H1 (cell line): ENCODE results near the gene MCF2L. TPM values are rescaled to one million over a fixed set of nuclear protein-coding genes. Genes with fewer than 3 reads are reported as not detected.
A peak's percentile ranks its signal among the peaks of the same experiment; 100 is the strongest.

ENCODE experiments used
- CTCF ChIA-PET: fragments of 300-600 bp; sonication (Branson Sonifier 250); formaldehyde crosslinking; loops from one replicate; lab custom pipeline; 2021; ENCODE audit not compliant: partially characterized antibody; lab: Charles Lee
- POLR2A ChIA-PET: fragments of 300-600 bp; sonication (Branson Sonifier 250); formaldehyde crosslinking; loops from one replicate; lab custom pipeline; 2021; ENCODE audit warnings: inconsistent platforms; ENCODE audit not compliant: partially characterized antibody; lab: Charles Lee
- DNase-seq, 2 experiments: peaks; one replicate each; pipeline versions ENCODE4 v3.0.0 to v3.0.0-alpha.2; 2010 to 2022; ENCODE audit warnings: low spot score in 2 of 2, low read depth in 1 of 2, mixed read lengths in 1 of 2
- FAIRE-seq: peaks from 2 replicates; lab custom pipeline; 2011; peaks lifted over from hg19 to GRCh38; lab: Jason Lieb, UNC
- H2AFZ ChIP-seq: 2 replicates; pipeline ENCODE4 v1.8.1; 2012; ENCODE audit warnings: low read length, inconsistent platforms
- H2AK5ac ChIP-seq: 2 replicates; pipeline ENCODE4 v1.6.1; 2013; ENCODE audit warnings: low read depth, low read length
- H2BK120ac ChIP-seq: replicated peaks from 2 replicates; pipeline ENCODE3; 2013; ENCODE audit warnings: low read depth, low read length, inconsistent platforms
- H2BK12ac ChIP-seq: 2 replicates; pipeline ENCODE4 v1.6.1; 2013; ENCODE audit warnings: low read depth, low read length
- H2BK15ac ChIP-seq: 2 replicates; pipeline ENCODE4 v1.6.1; 2013; ENCODE audit warnings: low read length
- H2BK20ac ChIP-seq: 2 replicates; pipeline ENCODE4 v1.6.1; 2013; ENCODE audit warnings: low read length
- H2BK5ac ChIP-seq: 2 replicates; pipeline ENCODE4 v1.6.1; 2013; ENCODE audit warnings: low read depth, low read length
- H3K14ac ChIP-seq: 2 replicates; pipeline ENCODE4 v1.6.1; 2013; ENCODE audit warnings: inconsistent platforms; ENCODE audit not compliant: insufficient read length
- H3K18ac ChIP-seq: 2 replicates; pipeline ENCODE4 v1.6.1; 2013; ENCODE audit warnings: low read length; ENCODE audit errors: extremely low read depth
- H3K23ac ChIP-seq: 2 replicates; pipeline ENCODE4 v1.6.1; 2013; ENCODE audit warnings: inconsistent platforms; ENCODE audit not compliant: insufficient read length
- H3K23me2 ChIP-seq: 2 replicates; pipeline ENCODE4 v1.6.1; 2013; ENCODE audit warnings: low read depth, low read length
- H3K27ac ChIP-seq: 2 replicates; pipeline ENCODE4 v1.6.1; 2011; ENCODE audit warnings: low read depth, low read length, inconsistent platforms
- H3K27me3 ChIP-seq, 4 experiments: replicated peaks in 1 of 4; 1 replicate in 1 of 4; 2 replicates in 3 of 4; pipeline versions ENCODE4 v1.6.1 to v1.8.1; 2011 to 2013; ENCODE audit warnings: low read length in 3 of 4, mild to moderate bottlenecking in 3 of 4, inconsistent platforms in 2 of 4, mixed read lengths in 2 of 4, moderate library complexity in 1 of 4; ENCODE audit not compliant: control insufficient read depth in 3 of 4, insufficient read depth in 3 of 4; ENCODE audit errors: extremely low read depth in 1 of 4
- H3K36me3 ChIP-seq, 4 experiments: 2 replicates each; pipeline versions ENCODE4 v1.6.1 to v1.8.1; 2011 to 2013; ENCODE audit warnings: mild to moderate bottlenecking in 4 of 4, low read length in 3 of 4, moderate library complexity in 2 of 4, control low read depth in 1 of 4, inconsistent platforms in 1 of 4; ENCODE audit not compliant: insufficient read depth in 4 of 4, control insufficient read depth in 2 of 4
- H3K4ac ChIP-seq: replicated peaks from 2 replicates; pipeline ENCODE3; 2013; ENCODE audit warnings: low read length, low read depth, mixed read lengths, inconsistent platforms; ENCODE audit not compliant: insufficient read length
- H3K4me1 ChIP-seq, 4 experiments: replicated peaks in 1 of 4; 1 replicate in 1 of 4; 2 replicates in 3 of 4; pipeline versions ENCODE4 v1.6.1 to v1.8.1; 2011 to 2013; ENCODE audit warnings: low read length in 3 of 4, inconsistent platforms in 2 of 4, mixed read lengths in 1 of 4; ENCODE audit not compliant: insufficient read depth in 4 of 4, control insufficient read depth in 3 of 4
- H3K4me2 ChIP-seq, 2 experiments: 2 replicates each; pipeline versions ENCODE4 v1.6.1 to v1.8.1; 2011 to 2013; ENCODE audit warnings: low read depth in 2 of 2, low read length in 2 of 2, control low read depth in 1 of 2, inconsistent platforms in 1 of 2, mild to moderate bottlenecking in 1 of 2; ENCODE audit not compliant: insufficient read depth in 1 of 2
- H3K4me3 ChIP-seq, 4 experiments: fragments of 200-600, 300-600 bp in 1 of 4; sonication (generic), shearing (Covaris generic), sonication (Bioruptor Twin) in 1 of 4; 2 replicates each; pipeline versions ENCODE4 v1.5.1 to v1.8.1; 2011 to 2016; ENCODE audit warnings: low read length in 4 of 4, low read depth in 3 of 4, control low read depth in 2 of 4, inconsistent platforms in 2 of 4, mild to moderate bottlenecking in 2 of 4, mixed read lengths in 1 of 4, moderate library complexity in 1 of 4; ENCODE audit not compliant: insufficient read depth in 2 of 4; ENCODE audit errors: extremely low read depth in 1 of 4
- H3K56ac ChIP-seq: replicated peaks from 2 replicates; pipeline ENCODE3; 2013; ENCODE audit warnings: low read depth, mild to moderate bottlenecking, mixed read lengths, low read length, inconsistent platforms; ENCODE audit not compliant: insufficient read length
- H3K79me1 ChIP-seq: 2 replicates; pipeline ENCODE4 v1.6.1; 2013; ENCODE audit warnings: low read depth, low read length, control low read depth
- H3K79me2 ChIP-seq, 2 experiments: 2 replicates each; pipeline versions ENCODE4 v1.6.1 to v1.8.1; 2012 to 2013; ENCODE audit warnings: low read length in 2 of 2, mild to moderate bottlenecking in 2 of 2, inconsistent platforms in 1 of 2; ENCODE audit not compliant: insufficient read depth in 2 of 2, control insufficient read depth in 1 of 2
- H3K9ac ChIP-seq, 4 experiments: replicated peaks in 1 of 4; 1 replicate in 1 of 4; 2 replicates in 3 of 4; pipeline versions ENCODE4 v1.6.1 to v1.8.1; 2011 to 2013; ENCODE audit warnings: low read depth in 3 of 4, low read length in 3 of 4, control low read depth in 2 of 4, mild to moderate bottlenecking in 2 of 4, moderate library complexity in 2 of 4, inconsistent platforms in 1 of 4; ENCODE audit errors: extremely low read depth in 1 of 4
- H3K9me3 ChIP-seq, 2 experiments: 2 replicates each; pipeline versions ENCODE4 v1.6.1 to v1.8.1; 2012 to 2013; ENCODE audit warnings: mild to moderate bottlenecking in 2 of 2, moderate library complexity in 2 of 2, control low read depth in 1 of 2, inconsistent platforms in 1 of 2, low read depth in 1 of 2, low read length in 1 of 2, mixed read lengths in 1 of 2; ENCODE audit not compliant: insufficient read depth in 2 of 2
- H4K20me1 ChIP-seq, 2 experiments: replicated peaks in 1 of 2; 2 replicates each; pipeline versions ENCODE3 to v1.8.1; 2011 to 2013; ENCODE audit warnings: inconsistent platforms in 2 of 2, low read length in 2 of 2, mild to moderate bottlenecking in 1 of 2; ENCODE audit not compliant: insufficient read depth in 2 of 2, control insufficient read depth in 1 of 2
- H4K5ac ChIP-seq: 2 replicates; pipeline ENCODE4 v1.6.1; 2013; ENCODE audit warnings: low read length, low read depth, mixed read lengths, inconsistent platforms; ENCODE audit not compliant: insufficient read length
- H4K8ac ChIP-seq: 2 replicates; pipeline ENCODE4 v1.8.0; 2013; ENCODE audit warnings: mild to moderate bottlenecking, moderate library complexity, low read length, inconsistent platforms; ENCODE audit not compliant: insufficient read depth; ENCODE audit errors: extremely low read depth
- H4K91ac ChIP-seq: replicated peaks from 2 replicates; pipeline ENCODE3; 2013; ENCODE audit warnings: low read length, mixed read lengths, inconsistent platforms; ENCODE audit not compliant: insufficient read length
- CBX5 ChIP-seq: fragments of 300-800, 300-1000 bp; sonication (generic); IDR thresholded peaks from 2 replicates; pipeline ENCODE4 v1.7.1; 2016; ENCODE audit warnings: antibody characterized with exemption, low read length, low read depth
- CHD2 ChIP-seq: IDR thresholded peaks from 2 replicates; pipeline ENCODE4 v1.6.1; 2012; ENCODE audit warnings: low read length, improper control_type of control experiment
- EGR1 ChIP-seq: IDR thresholded peaks from 2 replicates; pipeline ENCODE4 v1.6.1; 2011; ENCODE audit warnings: low read depth, low read length, borderline replicate concordance
- KDM4A ChIP-seq: IDR thresholded peaks from one replicate; pipeline ENCODE4 v1.7.1; 2012; ENCODE audit warnings: low read depth, mild to moderate bottlenecking, moderate library complexity, low read length, inconsistent platforms; ENCODE audit not compliant: severe bottlenecking
- NANOG ChIP-seq: IDR thresholded peaks from 2 replicates; pipeline ENCODE4 v1.6.1; 2011; ENCODE audit warnings: low read length, low read depth, mild to moderate bottlenecking, inconsistent platforms; ENCODE audit not compliant: insufficient read depth, poor library complexity, severe bottlenecking
- SRF ChIP-seq: IDR thresholded peaks from 2 replicates; pipeline ENCODE4 v1.6.1; 2011; ENCODE audit warnings: mild to moderate bottlenecking, low read depth, low read length, moderate library complexity
- TBP ChIP-seq: IDR thresholded peaks from 2 replicates; pipeline ENCODE4 v1.6.1; 2011; ENCODE audit warnings: low read depth, low read length, improper control_type of control experiment
- TCF12 ChIP-seq: IDR thresholded peaks from 2 replicates; pipeline ENCODE4 v1.6.1; 2011; ENCODE audit warnings: low read depth, mild to moderate bottlenecking, low read length
- TEAD4 ChIP-seq: IDR thresholded peaks from 2 replicates; pipeline ENCODE4 v1.6.1; 2012; ENCODE audit warnings: low read depth, low read length, inconsistent platforms, mixed read lengths
- WGBS, 2 experiments: shearing (Covaris generic) in 1 of 2; methylation state at CpG; one replicate each; pipeline versions ENCODE4 v1.1.6 to v1.1.7; 2013 to 2015; ENCODE audit warnings: low lambda C conversion rate in 2 of 2, mixed read lengths in 2 of 2, inconsistent platforms in 1 of 2, low coverage in 1 of 2, missing lambda C conversion rate in 1 of 2; ENCODE audit not compliant: insufficient replicate concordance in 2 of 2, insufficient coverage in 1 of 2, insufficient read length in 1 of 2; ENCODE audit errors: extremely low coverage in 1 of 2, missing lambda C conversion rate in 1 of 2; 5-methylcytosine and 5-hydroxymethylcytosine counted together
- polyA plus RNA-seq, 7 experiments: library from polyadenylated mRNA; depleted of rRNA in 3 of 7; stranded (reverse) in 5 of 7; unstranded in 2 of 7; fragments of >200 nt in 5 of 7; fragments of 200-250 nt in 2 of 7; gene quantifications; 1 replicate in 5 of 7; 2 replicates in 1 of 7; 4 replicates in 1 of 7; pipeline versions ENCODE4 v1.2.1 to v1.2.3, GENCODE V29; 2011 to 2013; ENCODE audit warnings: missing spikeins in 2 of 7, mixed read lengths in 2 of 7
- total RNA-seq: library from RNA; stranded (reverse); fragmentation: NEBNext Ultra II Directional; extraction: Animal tissue kit (Norgen Biotek cat#: 25700); gene quantifications from 2 replicates; pipeline ENCODE4 v1.2.1, GENCODE V29; 2021
- TF ChIP-seq, protein P1 (sequence below), 3 experiments: IDR thresholded peaks; 1 replicate in 2 of 3; 2 replicates in 1 of 3; pipeline versions ENCODE4 v1.5.1 to v1.6.1; 2011; ENCODE audit warnings: low read length in 3 of 3, mild to moderate bottlenecking in 3 of 3, inconsistent platforms in 2 of 3, low read depth in 1 of 3, moderate library complexity in 1 of 3; ENCODE audit not compliant: insufficient read depth in 1 of 3; ENCODE audit errors: control extremely low read depth in 1 of 3
- TF ChIP-seq, protein P2 (sequence below): IDR thresholded peaks from 2 replicates; pipeline ENCODE4 v1.6.1; 2012; ENCODE audit warnings: inconsistent platforms

MCF2L gene
- total and polyA plus RNA-seq, 2 of the 8 experiments (the other 6 are each of a cell fraction or from before 2014, with no cell fraction given), result 10.1 to 24.4 TPM

DNA sequence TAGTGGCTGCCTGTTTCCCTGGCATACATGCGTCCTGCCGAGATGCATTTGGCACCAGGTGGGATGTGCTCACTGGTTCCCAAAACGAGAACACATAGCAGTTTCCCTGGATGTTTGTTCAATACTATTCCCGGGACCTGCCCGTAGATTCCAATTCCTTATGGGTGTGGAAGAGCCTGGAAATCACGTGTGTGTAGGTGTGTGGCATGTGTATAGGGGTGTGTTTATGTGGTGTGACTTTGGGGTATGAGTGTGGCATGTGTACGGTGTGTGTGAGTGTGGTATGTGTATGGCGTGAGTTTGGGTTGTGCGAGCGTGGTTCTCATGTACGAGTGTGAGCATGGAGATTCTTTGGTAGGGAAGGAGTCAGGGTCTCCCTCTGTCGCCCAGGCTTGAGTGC, 133.7 kb downstream of the MCF2L start:
- Histone ChIP-seq H4K91ac (no peak overlapping the region), H3K79me2 (no peaks in the 10 kb centered on the region), H3K9ac (no peak overlapping the region), H2BK120ac (no peak overlapping the region), H3K27ac (no peak overlapping the region), H2AK5ac (peak overlapping the region; percentile 9; the same call in 1 of the 2 replicates), H3K79me1 (no peaks in the 10 kb centered on the region; the same call in 1 of the 2 replicates), H3K9me3 (no peaks in the 10 kb centered on the region), H2BK20ac (no peak overlapping the region), H4K5ac (no peak overlapping the region), H2AFZ (no peak overlapping the region), H2BK12ac (no peak overlapping the region), H3K23me2 (peaks cover 2% of the 10 kb centered on the region; the same call in 1 of the 2 replicates), H3K18ac (no peak overlapping the region), H3K4me3 (no peak overlapping the region), H3K4ac (no peak overlapping the region), H3K23ac (no peak overlapping the region), H3K56ac (no peak overlapping the region), H4K20me1 (peaks cover 0 to 6% of the 10 kb centered on the region in 2 experiments), H4K8ac (no peak overlapping the region), H3K14ac (no peak overlapping the region), H2BK15ac (peak overlapping the region; percentile 12; the same call in 1 of the 2 replicates), H2BK5ac (no peak overlapping the region), H3K36me3 (no peaks in the 10 kb centered on the region; a peak in 1 of 8 replicates), H3K4me2 (no peak overlapping the region), H3K4me1 (peaks cover 0 to 10% (median 6%) of the 10 kb centered on the region in 4 experiments; a peak in 6 of 7 replicates), H3K27me3 (no peaks in the 10 kb centered on the region)
- ChIA-PET POLR2A (interaction anchor here (1.3 kb wide), 1 partner anchor 8 kb away, joined by 5 read pairs; no protein-coding TSS in a partner anchor), CTCF (interaction anchor here (0.8 to 3.3 kb wide), 5 partner anchors 12 to 73 kb away, joined by 3 to 14 read pairs (median 5); no protein-coding TSS in a partner anchor)
- no peak for DNase-seq
- WGBS, 2 experiments, result 90 to 100% methylated on average over 5 to 12 of the region's 12 CpGs
- FAIRE-seq, result no peak
- TF ChIP-seq TBP, result no peak
- no peak for TF ChIP-seq EGR1
- no peak for TF ChIP-seq TCF12
- TF ChIP-seq, protein P1, sequence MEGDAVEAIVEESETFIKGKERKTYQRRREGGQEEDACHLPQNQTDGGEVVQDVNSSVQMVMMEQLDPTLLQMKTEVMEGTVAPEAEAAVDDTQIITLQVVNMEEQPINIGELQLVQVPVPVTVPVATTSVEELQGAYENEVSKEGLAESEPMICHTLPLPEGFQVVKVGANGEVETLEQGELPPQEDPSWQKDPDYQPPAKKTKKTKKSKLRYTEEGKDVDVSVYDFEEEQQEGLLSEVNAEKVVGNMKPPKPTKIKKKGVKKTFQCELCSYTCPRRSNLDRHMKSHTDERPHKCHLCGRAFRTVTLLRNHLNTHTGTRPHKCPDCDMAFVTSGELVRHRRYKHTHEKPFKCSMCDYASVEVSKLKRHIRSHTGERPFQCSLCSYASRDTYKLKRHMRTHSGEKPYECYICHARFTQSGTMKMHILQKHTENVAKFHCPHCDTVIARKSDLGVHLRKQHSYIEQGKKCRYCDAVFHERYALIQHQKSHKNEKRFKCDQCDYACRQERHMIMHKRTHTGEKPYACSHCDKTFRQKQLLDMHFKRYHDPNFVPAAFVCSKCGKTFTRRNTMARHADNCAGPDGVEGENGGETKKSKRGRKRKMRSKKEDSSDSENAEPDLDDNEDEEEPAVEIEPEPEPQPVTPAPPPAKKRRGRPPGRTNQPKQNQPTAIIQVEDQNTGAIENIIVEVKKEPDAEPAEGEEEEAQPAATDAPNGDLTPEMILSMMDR (IDR thresholded peaks at IDR 0.05; ENCODE audit: control extremely low read depth in 1 of 3, insufficient read depth in 1 of 3, low read depth in 1 of 3, low read length in 3 of 3), result no peak
- TF ChIP-seq, protein P2, sequence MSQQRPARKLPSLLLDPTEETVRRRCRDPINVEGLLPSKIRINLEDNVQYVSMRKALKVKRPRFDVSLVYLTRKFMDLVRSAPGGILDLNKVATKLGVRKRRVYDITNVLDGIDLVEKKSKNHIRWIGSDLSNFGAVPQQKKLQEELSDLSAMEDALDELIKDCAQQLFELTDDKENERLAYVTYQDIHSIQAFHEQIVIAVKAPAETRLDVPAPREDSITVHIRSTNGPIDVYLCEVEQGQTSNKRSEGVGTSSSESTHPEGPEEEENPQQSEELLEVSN, result no peak
- no peak for TF ChIP-seq CBX5
- no peak for TF ChIP-seq NANOG
- no peak for TF ChIP-seq TEAD4
- no peak for TF ChIP-seq CHD2
- no peak for TF ChIP-seq SRF
- TF ChIP-seq KDM4A, result no peak
